Measurements from ENCODE around the gene HCK.
"Not testable (repeated sequence)": the region's sequence is repeated elsewhere in the genome, so short reads cannot be mapped to it uniquely, and the experiment has no call there.

The HCK gene

GRCh38 chr20:32029561-32029960 lies 22.5 kb upstream of the HCK start:
- DNase-seq = no peak

- no peak for DNase-seq
Observed at GRCh38 chr20:32031007-32031958, 20.8 kb upstream of the HCK start.

DNA sequence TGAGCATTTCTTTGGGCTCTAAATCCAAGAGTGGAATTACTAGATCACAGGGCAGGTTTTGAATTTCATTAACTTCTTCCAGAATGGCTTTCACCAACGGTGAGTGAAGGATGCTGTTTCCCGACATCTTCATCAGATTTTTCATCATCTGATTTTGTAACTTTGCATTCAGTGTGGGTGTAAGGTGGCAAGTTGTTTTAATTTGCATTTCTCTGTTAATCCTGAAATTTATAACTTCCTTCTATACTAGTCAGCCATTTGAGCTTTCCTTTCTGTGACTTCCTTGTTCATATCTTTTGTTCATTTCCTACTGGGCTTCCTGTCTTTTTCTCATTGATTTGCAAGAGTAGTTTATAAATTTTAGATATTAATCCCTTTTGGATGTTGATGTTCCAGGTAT lies 18.7 kb upstream of the HCK start:
- DNase-seq = no peak

GRCh38 chr20:32033721-32034120 lies 18.3 kb upstream of the HCK start:
- not testable (repeated sequence) for DNase-seq

- DNase-seq = no peak
Observed at GRCh38 chr20:32034581-32035425, 17.2 kb upstream of the HCK start.

DNA sequence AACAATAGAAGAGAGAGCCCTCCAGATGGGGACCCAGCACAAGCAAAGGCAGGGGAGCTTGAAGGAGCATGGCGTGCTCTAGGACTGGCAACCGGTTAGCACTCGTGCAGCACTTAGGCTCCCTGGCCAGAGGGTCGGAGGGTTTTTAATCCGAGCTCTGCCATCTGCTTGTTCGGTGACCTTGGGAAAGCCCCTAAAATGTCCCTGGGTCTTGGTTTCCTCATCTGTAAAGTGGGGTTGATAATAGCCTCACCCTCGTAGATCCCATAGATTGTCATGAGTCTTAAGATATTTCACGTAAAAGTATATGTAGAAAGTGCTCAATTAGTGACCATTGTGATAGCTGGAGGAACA lies 16.6 kb upstream of the HCK start:
- no peak for DNase-seq

DNA sequence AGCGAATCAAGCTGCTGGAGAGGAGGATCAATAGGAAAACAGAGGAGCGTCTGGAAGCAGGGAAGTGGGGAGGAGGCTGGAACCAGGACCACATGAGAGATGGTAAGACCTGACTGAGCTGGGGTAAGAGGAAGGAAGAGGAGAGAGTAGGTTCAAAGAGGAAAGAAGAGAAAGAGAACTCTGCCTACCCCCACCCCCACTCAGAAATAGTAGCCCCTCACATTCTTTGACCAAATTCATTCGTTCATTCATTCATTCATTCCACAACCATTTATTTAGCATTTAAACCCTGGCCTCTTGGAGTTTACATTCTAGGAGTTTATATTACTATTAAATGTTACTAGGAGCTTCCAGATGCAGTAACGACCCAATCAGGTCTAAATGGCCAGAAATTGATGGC lies 15.8 kb upstream of the HCK start:
- no peak for DNase-seq

DNA sequence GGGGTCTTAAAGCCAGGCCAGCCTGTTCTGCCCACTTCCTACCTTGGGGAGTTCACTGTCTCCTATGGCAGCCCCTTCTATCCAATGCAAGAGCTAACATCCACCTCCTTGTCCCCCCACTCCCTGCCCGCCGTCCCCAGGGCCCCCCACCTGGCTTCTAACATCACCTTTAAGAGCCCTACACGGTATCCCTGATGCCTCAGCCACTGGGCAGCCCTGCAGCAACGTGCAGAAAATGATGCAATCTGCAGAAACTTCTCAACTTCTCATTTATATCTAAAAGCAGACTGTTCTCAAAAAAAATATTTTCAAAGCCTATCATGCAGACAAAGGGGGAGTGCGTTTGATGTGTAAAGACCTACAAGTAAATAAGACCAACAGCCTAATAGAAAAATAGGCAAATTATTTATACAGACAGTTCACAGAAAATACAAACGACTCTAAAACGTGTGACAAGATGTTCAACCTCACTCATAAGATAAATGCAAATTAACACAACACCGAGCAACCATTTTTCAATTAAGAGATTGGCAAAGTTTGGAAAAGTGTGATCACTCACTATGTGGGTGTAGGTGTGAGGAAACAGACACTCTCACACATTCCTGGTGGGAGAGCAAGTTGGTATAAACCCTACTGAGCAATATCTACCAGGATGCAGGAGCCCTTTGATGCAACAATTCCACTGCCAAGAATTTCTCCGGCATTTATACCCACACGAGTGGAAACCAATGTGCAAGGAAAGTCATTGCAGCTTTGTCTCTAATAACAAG lies 15.1 kb upstream of the HCK start:
- no peak for DNase-seq

- no peak for DNase-seq
Observed at GRCh38 chr20:32037929-32038328, 14.1 kb upstream of the HCK start.

DNA sequence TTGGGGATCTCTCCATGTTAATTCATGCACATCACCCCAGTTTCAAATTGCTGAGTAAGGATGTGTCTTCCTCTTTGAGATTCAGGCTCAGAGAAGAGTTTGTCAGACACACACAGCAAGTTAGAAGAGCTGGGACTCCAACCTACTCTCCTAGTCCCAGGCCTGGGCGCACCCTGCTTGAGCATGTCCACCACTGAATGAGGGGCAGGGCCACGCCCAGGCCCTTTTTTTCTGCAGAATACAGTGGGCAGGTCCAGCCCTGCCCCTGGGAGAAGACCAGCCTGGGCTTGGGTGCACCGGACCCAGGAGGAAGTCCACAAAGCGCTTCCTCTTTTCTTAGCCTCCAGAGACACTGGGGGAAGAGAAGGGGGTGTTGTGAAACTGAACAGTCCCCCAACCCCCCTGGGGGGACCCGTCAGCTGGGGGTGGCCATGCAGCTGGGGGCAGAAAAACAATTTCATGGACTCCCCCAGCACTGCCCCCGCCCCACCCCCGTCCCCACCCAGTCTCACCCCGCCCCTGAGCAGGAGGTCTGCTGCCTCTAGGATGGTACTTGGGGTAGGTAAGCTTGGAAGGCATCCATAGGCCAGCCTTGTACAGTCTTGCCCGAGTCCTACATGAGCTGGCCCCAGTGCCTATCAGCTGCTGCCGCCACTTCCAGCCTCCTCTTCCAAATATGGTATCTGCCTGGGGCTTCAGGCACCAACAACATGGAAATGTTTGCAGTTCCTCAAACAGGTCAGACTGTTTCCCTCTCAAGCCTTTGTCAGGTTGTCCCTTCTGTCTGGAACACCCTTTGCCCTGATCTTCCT lies 11.7 kb upstream of the HCK start:
- no peak for DNase-seq

DNA sequence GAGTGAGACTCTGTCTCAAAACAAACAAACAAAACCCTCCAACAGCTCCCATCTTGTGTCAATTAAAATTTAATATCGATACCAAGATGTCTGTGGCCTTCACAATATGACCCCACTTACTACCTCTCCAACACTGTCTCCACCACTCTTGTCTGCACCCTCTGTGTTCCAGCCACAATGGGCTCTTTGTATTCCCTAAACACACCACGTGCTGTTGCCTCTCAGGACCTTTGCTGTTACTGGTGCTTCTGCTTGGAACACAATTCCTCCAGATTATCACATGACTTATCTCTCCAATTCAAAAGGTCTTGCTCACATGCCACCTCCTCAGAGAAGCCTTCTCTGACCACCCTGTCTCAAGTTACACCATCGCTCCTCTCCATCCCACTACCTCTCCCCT lies 6.0 kb upstream of the HCK start:
- no peak for DNase-seq

- DNase-seq = no peak
Observed at GRCh38 chr20:32050324-32050841, 1.7 kb upstream of the HCK start.

DNA sequence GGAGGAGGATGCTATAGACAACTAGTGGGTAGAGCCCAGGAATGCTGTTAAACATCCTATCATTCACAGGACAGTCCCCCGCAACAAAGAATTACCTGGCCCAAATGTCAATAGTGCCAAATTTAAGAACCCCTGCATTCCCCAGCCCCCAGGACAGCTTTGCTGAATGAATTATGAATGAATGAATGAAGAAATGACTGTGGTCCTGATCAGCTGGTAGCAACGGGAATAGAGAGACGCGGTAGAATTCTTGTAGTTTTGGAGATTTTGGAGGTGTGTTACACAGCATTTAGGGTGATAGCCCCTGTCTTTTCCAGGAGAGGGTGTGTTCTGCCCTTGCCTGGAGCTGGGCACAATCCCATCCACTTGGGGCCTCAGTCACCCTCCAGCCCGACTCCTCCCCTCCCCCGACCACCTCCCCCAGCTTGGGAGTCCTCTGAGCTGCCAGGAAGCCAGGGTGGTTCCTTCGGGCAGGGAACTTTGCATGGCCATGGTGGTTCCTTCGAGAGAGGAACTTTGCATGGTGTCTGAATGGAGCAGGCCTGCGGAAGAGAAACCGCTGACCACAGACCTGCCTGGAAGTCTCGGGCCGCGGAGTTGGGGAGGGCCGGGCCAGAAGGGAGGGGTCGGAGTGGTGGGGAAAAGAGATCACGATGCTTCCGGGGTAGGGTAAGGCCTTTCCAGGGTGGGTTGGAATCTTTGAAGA lies 1.0 kb upstream of the HCK start:
- no peak for DNase-seq

DNA sequence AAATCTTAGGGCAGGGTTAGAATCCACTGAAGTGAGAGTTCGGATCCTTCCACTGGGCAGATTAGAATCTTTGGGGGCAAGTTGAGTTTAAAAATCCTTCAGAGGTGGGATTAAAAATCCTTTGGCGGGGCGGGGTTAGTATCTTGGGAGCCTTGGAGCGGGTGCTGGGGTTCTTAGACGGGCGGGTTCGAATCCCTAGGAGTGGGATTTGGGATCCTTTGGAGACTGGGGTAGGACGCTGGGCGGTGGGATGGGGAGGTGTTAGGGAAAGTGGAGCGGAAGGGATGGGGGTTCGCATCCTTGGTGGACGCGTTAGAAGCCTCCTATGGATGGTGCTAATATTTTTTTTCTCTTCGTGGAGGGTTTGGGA lies 337 bp upstream of the HCK start:
- DNase-seq = no peak

DNA sequence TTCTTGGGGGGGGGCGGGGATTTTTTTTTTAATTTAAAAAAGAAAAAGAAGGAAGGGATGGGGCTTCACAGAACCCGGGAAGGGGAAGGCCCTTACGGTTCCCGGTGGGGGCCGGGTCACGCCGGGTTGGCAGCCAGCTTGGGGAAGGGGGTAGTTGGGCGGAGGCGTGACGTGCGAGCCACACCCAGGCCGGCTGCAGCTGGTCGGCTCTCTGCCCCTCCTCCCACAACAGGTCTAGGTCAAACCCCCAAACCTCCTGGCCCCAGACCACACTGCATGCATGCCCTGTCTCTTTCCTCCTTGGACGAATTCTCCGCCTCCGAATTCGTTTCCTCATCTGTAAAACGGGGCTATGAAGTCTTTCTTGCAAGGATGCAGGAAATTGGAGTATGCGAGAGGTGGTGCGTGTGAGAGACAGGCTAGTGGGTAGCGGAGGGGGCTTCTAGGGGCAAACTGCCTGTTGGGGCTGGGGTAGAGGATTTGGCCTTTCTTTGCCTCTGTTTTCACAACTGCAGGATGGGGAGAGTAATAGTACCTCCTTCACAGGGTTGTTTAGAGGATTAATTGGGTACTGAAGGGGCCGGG lies 828 bp downstream of the HCK start:
- DNase-seq = no peak

GRCh38 chr20:32053648-32054047 lies 1.6 kb downstream of the HCK start:
- no peak for DNase-seq

GRCh38 chr20:32056708-32057483 lies 4.9 kb downstream of the HCK start:
- no peak for DNase-seq

- DNase-seq = no peak
Observed at GRCh38 chr20:32057656-32058184, 5.7 kb downstream of the HCK start.

DNA sequence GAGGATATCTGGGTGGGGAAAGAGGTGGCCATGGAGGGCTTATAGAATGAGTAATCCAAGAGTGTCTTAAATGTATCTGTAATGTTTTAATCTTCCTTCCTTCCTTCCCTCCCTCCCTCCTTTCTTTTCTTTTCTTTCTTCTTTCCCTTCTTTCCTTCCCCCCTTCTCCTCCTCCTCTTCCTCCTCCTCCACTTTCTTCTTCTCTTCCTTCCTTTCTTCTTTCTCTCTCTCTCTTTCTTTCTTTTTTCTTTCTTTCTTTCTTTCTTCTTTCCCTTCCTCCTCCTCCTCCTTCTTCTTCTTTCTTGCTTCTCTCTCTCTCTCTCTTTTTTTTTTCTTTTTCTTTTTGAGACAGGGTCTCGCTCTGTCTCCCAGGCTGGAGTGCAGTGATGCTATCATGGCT lies 7.1 kb downstream of the HCK start:
- DNase-seq = no peak

DNA sequence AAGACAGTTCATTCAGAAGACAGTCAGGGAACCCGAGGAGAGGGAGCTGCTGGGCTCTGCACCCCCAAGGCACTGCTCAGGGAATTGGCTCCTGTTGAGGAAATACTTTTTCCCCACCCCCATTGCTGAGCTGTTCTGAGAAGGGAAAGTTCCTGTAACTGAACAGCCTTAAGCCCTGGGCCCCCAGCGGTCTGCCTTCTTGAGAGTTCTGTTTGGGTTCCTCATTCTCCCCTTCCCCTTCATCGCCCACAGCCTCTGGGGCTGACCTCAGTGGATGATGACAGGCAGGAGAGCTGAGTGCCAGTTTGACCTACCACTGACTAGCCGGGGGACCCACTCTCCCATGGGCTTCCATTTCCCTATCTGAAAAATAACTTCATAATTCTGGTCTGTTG lies 10.7 kb downstream of the HCK start:
- no peak for DNase-seq
